HepG2 (cell line): Measurements from ENCODE around the gene RBBP9. TPM values are rescaled to one million over a fixed set of nuclear protein-coding genes. Genes with fewer than 3 reads are reported as not detected.

Source experiments
- ATF7 ChIP-seq, 2 experiments: fragments of 450-650 bp in 1 of 2; sonication (generic) in 1 of 2; formaldehyde crosslinking in 1 of 2; IDR thresholded peaks; 2 replicates each; pipeline versions ENCODE4 v1.4.0 to v1.6.1; 2016 to 2020; ENCODE audit warnings: antibody characterized with exemption in 1 of 2, mild to moderate bottlenecking in 1 of 2, missing genetic modification reagents in 1 of 2
- IRF2 ChIP-seq: IDR thresholded peaks from 2 replicates; pipeline ENCODE4 v1.6.1; 2018; ENCODE audit warnings: missing genetic modification reagents, missing compliant biosample characterization
- MAFF ChIP-seq: IDR thresholded peaks from 2 replicates; pipeline ENCODE4 v1.6.1; 2011; ENCODE audit warnings: low read depth, low read length, improper control_type of control experiment
- MED13 ChIP-seq: sonication (generic); formaldehyde crosslinking; IDR thresholded peaks from 2 replicates; pipeline ENCODE4 v1.5.0; 2020; ENCODE audit warnings: missing genetic modification reagents
- MTA1 ChIP-seq: sonication (generic); formaldehyde crosslinking; IDR thresholded peaks from 2 replicates; pipeline ENCODE4 v1.4.0; 2020; ENCODE audit warnings: missing genetic modification reagents, mild to moderate bottlenecking, borderline replicate concordance
- PTBP1 ChIP-seq: fragments of 200-400 bp; formaldehyde crosslinking; IDR thresholded peaks from 2 replicates; pipeline ENCODE4 v1.6.1; 2018; ENCODE audit warnings: low read length, low read depth; ENCODE audit not compliant: poor library complexity, severe bottlenecking
- SMAD3 ChIP-seq: sonication (generic); formaldehyde crosslinking; IDR thresholded peaks from 2 replicates; pipeline ENCODE4 v1.4.0; 2020; ENCODE audit warnings: missing genetic modification reagents
- SOX5 ChIP-seq: IDR thresholded peaks from 2 replicates; pipeline ENCODE4 v1.6.1; 2016; ENCODE audit warnings: borderline replicate concordance
- TEAD2 ChIP-seq: sonication (generic); formaldehyde crosslinking; IDR thresholded peaks from 2 replicates; pipeline ENCODE4 v1.9.0; 2021; ENCODE audit warnings: missing genetic modification reagents
- ZC3H4 ChIP-seq: sonication (generic); formaldehyde crosslinking; IDR thresholded peaks from 2 replicates; pipeline ENCODE4 v1.4.0; 2020; ENCODE audit warnings: missing genetic modification reagents, borderline replicate concordance
- ZFP37 ChIP-seq: sonication (generic); formaldehyde crosslinking; IDR thresholded peaks from 2 replicates; pipeline ENCODE4 v1.4.0; 2020; ENCODE audit warnings: missing genetic modification reagents, borderline replicate concordance
- ZNF143 ChIP-seq: sonication (generic); formaldehyde crosslinking; IDR thresholded peaks from 2 replicates; pipeline ENCODE4 v1.4.0; 2020; ENCODE audit warnings: missing genetic modification reagents
- ZNF3 ChIP-seq: IDR thresholded peaks from 2 replicates; pipeline ENCODE4 v1.7.0; 2017; ENCODE audit warnings: inconsistent platforms
- ZNF350 ChIP-seq: sonication (generic); formaldehyde crosslinking; IDR thresholded peaks from 2 replicates; pipeline ENCODE4 v1.4.0; 2020; ENCODE audit warnings: mild to moderate bottlenecking, low read depth, missing genetic modification reagents, borderline replicate concordance
- ZNF781 ChIP-seq: sonication (generic); formaldehyde crosslinking; IDR thresholded peaks from 2 replicates; pipeline ENCODE4 v1.5.1; 2020; ENCODE audit warnings: borderline replicate concordance, mild to moderate bottlenecking, missing genetic modification reagents; ENCODE audit errors: not compliant biosample characterization
- ZNF883 ChIP-seq: sonication (generic); formaldehyde crosslinking; IDR thresholded peaks from 2 replicates; pipeline ENCODE4 v1.5.1; 2020; ENCODE audit warnings: mild to moderate bottlenecking, missing genetic modification reagents; ENCODE audit errors: not compliant biosample characterization
- polyA plus RNA-seq, 8 experiments: library from polyadenylated mRNA; depleted of rRNA in 3 of 8; stranded (reverse) in 7 of 8; unstranded in 1 of 8; fragments of >200 nt; fragmentation: Illumina TruSeq in 4 of 8; extraction: Trizol in 4 of 8; gene quantifications; 2 replicates each; pipeline versions ENCODE4 v1.2.1 to v1.2.3, GENCODE V29; 2011 to 2016; ENCODE audit warnings: low read depth in 4 of 8, missing spikeins in 1 of 8, mixed read lengths in 1 of 8; ENCODE audit not compliant: insufficient read depth in 1 of 8
- total RNA-seq, 5 experiments: library from RNA; depleted of rRNA; stranded (reverse); fragments of >200 nt; fragmentation: Illumina TruSeq; extraction: Trizol; gene quantifications; 2 replicates each; pipeline ENCODE4 v1.2.3, GENCODE V29; 2016; ENCODE audit warnings: low read depth in 1 of 5
- TF ChIP-seq, protein P1 (sequence below): fragments of 450-650 bp; IDR thresholded peaks from 2 replicates; pipeline ENCODE4 v1.6.1; 2017; ENCODE audit warnings: mild to moderate bottlenecking
- TF ChIP-seq, protein P2 (sequence below): IDR thresholded peaks from 2 replicates; pipeline ENCODE4 v1.6.1; 2016; ENCODE audit warnings: mild to moderate bottlenecking
- TF ChIP-seq, protein P3 (sequence below): sonication (generic); formaldehyde crosslinking; IDR thresholded peaks from 2 replicates; pipeline ENCODE4 v1.4.0; 2020; ENCODE audit warnings: mild to moderate bottlenecking, missing genetic modification reagents
- TF ChIP-seq, protein P4 (sequence below): sonication (generic); formaldehyde crosslinking; IDR thresholded peaks from 2 replicates; pipeline ENCODE4 v1.5.1; 2020; ENCODE audit warnings: missing genetic modification reagents, mild to moderate bottlenecking, borderline replicate concordance

RBBP9 gene
- total and polyA plus RNA-seq, 2 of the 13 experiments (the other 11 are each of a cell fraction or from before 2014, with no cell fraction given), result 28.0 to 56.3 TPM

DNA sequence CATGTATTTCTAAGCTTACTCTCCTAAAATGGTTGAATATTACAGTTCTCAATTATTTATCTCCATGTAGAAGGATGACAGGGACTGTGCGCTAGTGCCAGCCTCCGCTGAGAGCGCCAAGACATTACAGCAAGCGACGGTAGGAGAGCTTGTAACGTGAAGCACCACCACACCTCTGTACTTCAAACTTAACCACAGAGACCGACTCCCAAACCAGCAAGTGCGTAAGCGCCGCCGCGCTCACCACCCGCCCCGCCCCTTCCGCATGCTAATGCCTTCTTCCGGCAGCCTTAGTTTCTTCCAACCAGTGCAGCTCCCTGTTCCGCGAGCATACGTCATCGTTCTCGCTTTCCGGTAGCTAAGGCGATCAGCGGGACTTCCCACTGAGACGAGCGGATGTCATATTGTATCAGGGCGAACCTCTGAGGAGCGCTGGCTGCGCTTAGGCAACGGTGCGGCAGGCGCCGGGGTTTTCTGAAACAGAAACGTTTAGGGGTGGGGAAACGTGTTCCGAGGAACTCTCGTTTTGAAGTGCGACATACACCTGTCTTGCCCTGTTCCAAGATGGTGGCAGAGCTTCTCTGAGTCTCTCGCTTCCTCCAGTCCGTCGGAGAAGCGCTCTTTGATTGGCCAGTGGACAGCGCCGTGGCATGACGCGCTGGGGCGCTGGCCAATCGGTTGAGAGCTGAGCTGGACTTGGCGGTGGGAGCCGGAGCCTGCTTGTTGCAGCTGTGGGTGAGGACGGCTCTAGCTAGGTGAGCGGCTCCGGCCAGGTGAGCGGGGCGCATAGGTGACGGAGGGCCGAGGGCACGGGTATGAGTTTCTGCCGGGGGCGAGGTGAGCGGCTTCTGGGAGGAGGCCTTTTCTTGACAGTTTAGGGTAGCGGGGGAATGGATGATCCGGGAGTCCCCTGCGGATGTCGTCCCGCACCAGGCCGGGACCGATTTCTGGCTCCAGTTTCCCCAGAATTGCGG lies 10.5 kb upstream of the RBBP9 start, which contains the start of gene SEC23B (continued):
- peak; percentile 78 for TF ChIP-seq PTBP1
- peak; percentile 71; the same call in 1 of the 2 replicates for TF ChIP-seq ZNF3
- peak; percentile 92 for TF ChIP-seq MTA1 (CRISPR knock-in tag)
- TF ChIP-seq ZNF143 (CRISPR knock-in tag), result peak; percentile 80
- peak; percentile 95 for TF ChIP-seq ATF7 (IDR thresholded peaks at IDR 0.05)
- TF ChIP-seq ATF7 (CRISPR knock-in tag; IDR thresholded peaks at IDR 0.05), result peak; percentile 98
- TF ChIP-seq TEAD2 (CRISPR knock-in tag), result no peak
- TF ChIP-seq MAFF, result peak; percentile 22; the same call in 1 of the 2 replicates
- peak; percentile 35 for TF ChIP-seq ZC3H4 (CRISPR knock-in tag)
- TF ChIP-seq MED13 (CRISPR knock-in tag), result peak; percentile 16; the same call in 1 of the 2 replicates
- peak; percentile 98 for TF ChIP-seq ZNF781 (CRISPR knock-in tag)
- TF ChIP-seq, protein P1, sequence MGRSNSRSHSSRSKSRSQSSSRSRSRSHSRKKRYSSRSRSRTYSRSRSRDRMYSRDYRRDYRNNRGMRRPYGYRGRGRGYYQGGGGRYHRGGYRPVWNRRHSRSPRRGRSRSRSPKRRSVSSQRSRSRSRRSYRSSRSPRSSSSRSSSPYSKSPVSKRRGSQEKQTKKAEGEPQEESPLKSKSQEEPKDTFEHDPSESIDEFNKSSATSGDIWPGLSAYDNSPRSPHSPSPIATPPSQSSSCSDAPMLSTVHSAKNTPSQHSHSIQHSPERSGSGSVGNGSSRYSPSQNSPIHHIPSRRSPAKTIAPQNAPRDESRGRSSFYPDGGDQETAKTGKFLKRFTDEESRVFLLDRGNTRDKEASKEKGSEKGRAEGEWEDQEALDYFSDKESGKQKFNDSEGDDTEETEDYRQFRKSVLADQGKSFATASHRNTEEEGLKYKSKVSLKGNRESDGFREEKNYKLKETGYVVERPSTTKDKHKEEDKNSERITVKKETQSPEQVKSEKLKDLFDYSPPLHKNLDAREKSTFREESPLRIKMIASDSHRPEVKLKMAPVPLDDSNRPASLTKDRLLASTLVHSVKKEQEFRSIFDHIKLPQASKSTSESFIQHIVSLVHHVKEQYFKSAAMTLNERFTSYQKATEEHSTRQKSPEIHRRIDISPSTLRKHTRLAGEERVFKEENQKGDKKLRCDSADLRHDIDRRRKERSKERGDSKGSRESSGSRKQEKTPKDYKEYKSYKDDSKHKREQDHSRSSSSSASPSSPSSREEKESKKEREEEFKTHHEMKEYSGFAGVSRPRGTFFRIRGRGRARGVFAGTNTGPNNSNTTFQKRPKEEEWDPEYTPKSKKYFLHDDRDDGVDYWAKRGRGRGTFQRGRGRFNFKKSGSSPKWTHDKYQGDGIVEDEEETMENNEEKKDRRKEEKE, result no peak
- peak; percentile 34 for TF ChIP-seq ZNF883
- TF ChIP-seq, protein P2, sequence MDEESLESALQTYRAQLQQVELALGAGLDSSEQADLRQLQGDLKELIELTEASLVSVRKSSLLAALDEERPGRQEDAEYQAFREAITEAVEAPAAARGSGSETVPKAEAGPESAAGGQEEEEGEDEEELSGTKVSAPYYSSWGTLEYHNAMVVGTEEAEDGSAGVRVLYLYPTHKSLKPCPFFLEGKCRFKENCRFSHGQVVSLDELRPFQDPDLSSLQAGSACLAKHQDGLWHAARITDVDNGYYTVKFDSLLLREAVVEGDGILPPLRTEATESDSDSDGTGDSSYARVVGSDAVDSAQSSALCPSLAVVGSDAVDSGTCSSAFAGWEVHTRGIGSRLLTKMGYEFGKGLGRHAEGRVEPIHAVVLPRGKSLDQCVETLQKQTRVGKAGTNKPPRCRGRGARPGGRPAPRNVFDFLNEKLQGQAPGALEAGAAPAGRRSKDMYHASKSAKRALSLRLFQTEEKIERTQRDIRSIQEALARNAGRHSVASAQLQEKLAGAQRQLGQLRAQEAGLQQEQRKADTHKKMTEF, result peak; percentile 99
- peak; percentile 78 for TF ChIP-seq SMAD3 (CRISPR knock-in tag)
- TF ChIP-seq, protein P3, sequence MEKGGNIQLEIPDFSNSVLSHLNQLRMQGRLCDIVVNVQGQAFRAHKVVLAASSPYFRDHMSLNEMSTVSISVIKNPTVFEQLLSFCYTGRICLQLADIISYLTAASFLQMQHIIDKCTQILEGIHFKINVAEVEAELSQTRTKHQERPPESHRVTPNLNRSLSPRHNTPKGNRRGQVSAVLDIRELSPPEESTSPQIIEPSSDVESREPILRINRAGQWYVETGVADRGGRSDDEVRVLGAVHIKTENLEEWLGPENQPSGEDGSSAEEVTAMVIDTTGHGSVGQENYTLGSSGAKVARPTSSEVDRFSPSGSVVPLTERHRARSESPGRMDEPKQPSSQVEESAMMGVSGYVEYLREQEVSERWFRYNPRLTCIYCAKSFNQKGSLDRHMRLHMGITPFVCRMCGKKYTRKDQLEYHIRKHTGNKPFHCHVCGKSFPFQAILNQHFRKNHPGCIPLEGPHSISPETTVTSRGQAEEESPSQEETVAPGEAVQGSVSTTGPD, result no peak
- TF ChIP-seq, protein P4, sequence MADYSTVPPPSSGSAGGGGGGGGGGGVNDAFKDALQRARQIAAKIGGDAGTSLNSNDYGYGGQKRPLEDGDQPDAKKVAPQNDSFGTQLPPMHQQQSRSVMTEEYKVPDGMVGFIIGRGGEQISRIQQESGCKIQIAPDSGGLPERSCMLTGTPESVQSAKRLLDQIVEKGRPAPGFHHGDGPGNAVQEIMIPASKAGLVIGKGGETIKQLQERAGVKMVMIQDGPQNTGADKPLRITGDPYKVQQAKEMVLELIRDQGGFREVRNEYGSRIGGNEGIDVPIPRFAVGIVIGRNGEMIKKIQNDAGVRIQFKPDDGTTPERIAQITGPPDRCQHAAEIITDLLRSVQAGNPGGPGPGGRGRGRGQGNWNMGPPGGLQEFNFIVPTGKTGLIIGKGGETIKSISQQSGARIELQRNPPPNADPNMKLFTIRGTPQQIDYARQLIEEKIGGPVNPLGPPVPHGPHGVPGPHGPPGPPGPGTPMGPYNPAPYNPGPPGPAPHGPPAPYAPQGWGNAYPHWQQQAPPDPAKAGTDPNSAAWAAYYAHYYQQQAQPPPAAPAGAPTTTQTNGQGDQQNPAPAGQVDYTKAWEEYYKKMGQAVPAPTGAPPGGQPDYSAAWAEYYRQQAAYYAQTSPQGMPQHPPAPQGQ (CRISPR knock-in tag), result peak; percentile 45; the same call in 1 of the 2 replicates
- TF ChIP-seq ZFP37 (CRISPR knock-in tag), result peak; percentile 48
- TF ChIP-seq IRF2 (CRISPR knock-in tag), result peak; percentile 91
- peak; percentile 69 for TF ChIP-seq SOX5
- peak; percentile 98 for TF ChIP-seq ZNF350
